Raji (cell line): ENCODE measurements around the gene DLEU7.

Experiments used
- POLR2A ChIP-seq: IDR thresholded peaks from 2 replicates; pipeline ENCODE4 v1.6.1; 2011; ENCODE audit warnings: low read depth, low read length, control low read depth; ENCODE audit not compliant: insufficient read depth

The DLEU7 gene

DNA sequence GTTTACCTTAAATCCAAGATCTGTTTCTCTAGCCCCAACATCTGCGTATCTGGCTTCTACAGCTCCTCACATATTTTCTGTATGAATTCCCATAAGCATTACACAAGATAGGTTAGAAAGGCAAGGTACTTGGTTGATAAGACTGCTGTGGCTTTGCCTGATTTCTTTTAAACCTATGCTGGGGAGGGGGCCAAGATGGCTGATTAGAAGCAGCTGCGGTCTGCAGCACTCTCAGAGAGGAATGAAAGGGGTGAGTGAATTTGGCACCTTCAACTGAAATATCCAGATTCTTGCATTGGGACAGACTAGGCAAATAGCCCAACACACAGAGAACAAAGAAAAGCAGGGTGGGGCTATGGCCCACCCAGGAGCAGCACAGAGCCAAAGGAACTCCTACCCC is 12.2 kb upstream of the DLEU7 start:
- no peak for TF ChIP-seq POLR2A

GRCh38 chr13:50850445-50850844 is 7.0 kb upstream of the DLEU7 start:
- no peak for TF ChIP-seq POLR2A

- no peak for TF ChIP-seq POLR2A
Observed at GRCh38 chr13:50847501-50847900, 4.0 kb upstream of the DLEU7 start.

GRCh38 chr13:50846861-50847475 is 3.5 kb upstream of the DLEU7 start:
- no peak for TF ChIP-seq POLR2A

GRCh38 chr13:50845211-50845610 is 1.7 kb upstream of the DLEU7 start:
- TF ChIP-seq POLR2A, result no peak

DNA sequence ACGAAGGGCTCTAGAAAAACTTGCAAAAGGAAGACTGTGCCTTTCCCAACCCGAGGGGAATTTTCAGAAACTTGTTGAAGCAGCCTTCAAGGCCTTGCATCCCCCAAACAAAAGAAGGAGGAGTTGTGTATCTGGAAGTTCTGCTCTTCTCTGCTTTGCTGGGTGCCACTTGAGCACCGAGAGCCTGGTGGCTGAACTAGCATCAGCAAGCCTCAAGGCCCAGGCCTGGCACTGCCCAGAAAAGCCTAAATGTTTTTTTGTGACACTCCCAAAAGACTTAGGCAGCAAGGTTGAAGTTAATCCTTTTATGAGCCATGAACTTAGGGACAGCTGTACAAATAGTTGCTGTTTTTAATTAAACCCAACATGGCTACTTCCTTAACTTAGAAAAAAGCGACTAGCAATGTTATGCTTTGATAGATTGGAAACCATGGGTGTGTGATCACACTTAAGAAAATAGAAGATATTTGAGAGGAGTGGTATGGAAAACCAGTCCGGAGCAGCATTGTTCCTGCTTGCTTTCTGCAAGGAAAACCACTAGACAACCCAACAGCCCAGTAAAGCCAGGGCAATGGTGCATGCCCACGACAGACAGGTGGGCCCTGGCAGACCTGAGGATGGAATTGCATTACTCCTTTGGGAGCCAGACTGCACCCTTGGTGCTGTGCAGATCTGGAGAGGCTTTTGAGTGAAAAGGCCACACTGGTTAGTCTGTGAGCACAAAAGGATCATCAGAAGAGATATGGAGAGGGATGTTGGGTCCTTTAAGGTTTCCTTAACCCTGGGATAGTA is 788 bp upstream of the DLEU7 start:
- TF ChIP-seq POLR2A, result no peak

GRCh38 chr13:50842990-50843256 is 569 bp downstream of the DLEU7 start:
- TF ChIP-seq POLR2A, result no peak

GRCh38 chr13:50842251-50842989 is 1.1 kb downstream of the DLEU7 start:
- TF ChIP-seq POLR2A, result no peak

DNA sequence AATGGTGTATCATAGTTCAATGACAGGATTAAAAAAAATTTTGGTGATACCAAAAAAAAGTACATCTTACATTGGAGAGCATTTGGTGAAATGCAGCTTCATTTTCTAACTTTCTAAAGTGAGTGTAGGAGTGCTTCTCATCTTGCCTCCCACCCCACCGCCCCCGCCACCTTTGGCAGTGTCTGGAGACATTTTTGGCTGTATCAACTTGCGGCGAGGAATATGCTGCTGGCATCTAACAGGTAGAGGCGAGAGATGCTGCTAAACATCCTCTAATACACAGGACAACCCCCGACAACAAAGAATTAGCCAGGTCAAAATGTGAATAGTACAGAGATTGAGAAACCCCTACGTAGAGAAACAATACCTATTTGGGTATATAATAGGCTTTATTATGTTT is 1.7 kb downstream of the DLEU7 start:
- no peak for TF ChIP-seq POLR2A

- no peak for TF ChIP-seq POLR2A
Observed at GRCh38 chr13:50840284-50840683, 3.2 kb downstream of the DLEU7 start.

DNA sequence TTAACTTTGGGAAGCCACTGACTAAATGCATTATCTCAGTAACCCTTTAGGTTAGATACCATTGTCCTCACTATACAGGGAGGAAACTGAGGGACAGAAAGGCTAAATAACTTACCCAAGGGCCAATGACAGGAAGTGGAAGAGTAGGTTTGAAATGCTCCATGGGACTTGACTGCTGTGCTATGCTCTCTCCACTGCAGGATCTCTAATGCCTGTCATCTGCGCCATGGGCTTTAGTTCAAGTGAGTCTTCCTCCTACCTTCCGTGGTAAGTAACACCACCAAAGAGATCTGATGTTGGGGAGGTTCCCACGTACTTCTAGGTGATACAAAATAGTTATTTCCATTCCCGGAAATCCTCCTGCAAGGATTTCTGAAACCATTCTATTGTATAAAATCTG is 3.7 kb downstream of the DLEU7 start:
- TF ChIP-seq POLR2A, result no peak

GRCh38 chr13:50838701-50839100 is 4.8 kb downstream of the DLEU7 start:
- TF ChIP-seq POLR2A, result no peak

GRCh38 chr13:50838031-50838430 is 5.5 kb downstream of the DLEU7 start:
- TF ChIP-seq POLR2A, result no peak

DNA sequence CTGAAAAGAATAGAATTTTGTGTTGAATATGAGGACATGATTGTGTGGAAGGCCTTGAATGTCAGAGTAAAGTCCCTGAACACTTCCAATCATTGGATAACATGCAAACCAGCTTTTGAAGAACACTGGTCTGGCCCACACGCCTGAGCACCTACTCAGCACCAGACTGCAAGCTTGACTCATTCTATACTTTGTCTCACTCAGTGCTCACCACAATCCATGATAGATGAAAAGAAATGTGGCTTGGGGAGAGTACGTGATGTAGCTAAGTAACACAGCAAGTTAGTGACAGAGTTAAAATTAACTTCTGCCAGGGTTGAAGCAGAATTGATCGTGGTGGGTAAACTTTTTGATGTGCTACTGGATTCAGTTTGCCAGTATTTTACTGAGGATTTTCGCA is 12.0 kb downstream of the DLEU7 start:
- TF ChIP-seq POLR2A, result no peak

GRCh38 chr13:50829896-50830295 is 13.6 kb downstream of the DLEU7 start:
- no peak for TF ChIP-seq POLR2A

- TF ChIP-seq POLR2A, result no peak
Observed at GRCh38 chr13:50829226-50829625, 14.3 kb downstream of the DLEU7 start.

GRCh38 chr13:50826035-50826434 is 17.5 kb downstream of the DLEU7 start:
- TF ChIP-seq POLR2A, result no peak

GRCh38 chr13:50812242-50812641 is 31.2 kb downstream of the DLEU7 start:
- TF ChIP-seq POLR2A, result no peak
